ENCODE data around the gene GPR4. TPM values are rescaled to one million over a fixed set of nuclear protein-coding genes. Genes with fewer than 3 reads are reported as not detected.
"Not testable (repeated sequence)": the region's sequence is repeated elsewhere in the genome, so short reads cannot be mapped to it uniquely, and the experiment has no call there.

GPR4 gene
- total RNA-seq, 6 donors from 2014 or later = 1.0 to 22.1 (median 6.8) TPM

- no peak overlapping the region for H3K27ac ChIP-seq
- ATAC-seq (ENCODE audit: low FRiP score in 2 of 2) (no peak), DNase-seq (no peak)
- no peak overlapping the region for H3K4me3 ChIP-seq
- 93 to 100% methylated on average over 1 of the region's 1 CpG for WGBS, 2 donors
- no peaks in the 10 kb centered on the region for H3K27me3 ChIP-seq
- H3K9me3 ChIP-seq = no peaks in the 10 kb centered on the region
- peaks cover 16 to 40% (median 23%) of the 10 kb centered on the region in 4 donors for H3K4me1 ChIP-seq
- H3K36me3 ChIP-seq = no peaks in the 10 kb centered on the region
- TF ChIP-seq, protein P1, sequence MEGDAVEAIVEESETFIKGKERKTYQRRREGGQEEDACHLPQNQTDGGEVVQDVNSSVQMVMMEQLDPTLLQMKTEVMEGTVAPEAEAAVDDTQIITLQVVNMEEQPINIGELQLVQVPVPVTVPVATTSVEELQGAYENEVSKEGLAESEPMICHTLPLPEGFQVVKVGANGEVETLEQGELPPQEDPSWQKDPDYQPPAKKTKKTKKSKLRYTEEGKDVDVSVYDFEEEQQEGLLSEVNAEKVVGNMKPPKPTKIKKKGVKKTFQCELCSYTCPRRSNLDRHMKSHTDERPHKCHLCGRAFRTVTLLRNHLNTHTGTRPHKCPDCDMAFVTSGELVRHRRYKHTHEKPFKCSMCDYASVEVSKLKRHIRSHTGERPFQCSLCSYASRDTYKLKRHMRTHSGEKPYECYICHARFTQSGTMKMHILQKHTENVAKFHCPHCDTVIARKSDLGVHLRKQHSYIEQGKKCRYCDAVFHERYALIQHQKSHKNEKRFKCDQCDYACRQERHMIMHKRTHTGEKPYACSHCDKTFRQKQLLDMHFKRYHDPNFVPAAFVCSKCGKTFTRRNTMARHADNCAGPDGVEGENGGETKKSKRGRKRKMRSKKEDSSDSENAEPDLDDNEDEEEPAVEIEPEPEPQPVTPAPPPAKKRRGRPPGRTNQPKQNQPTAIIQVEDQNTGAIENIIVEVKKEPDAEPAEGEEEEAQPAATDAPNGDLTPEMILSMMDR (IDR thresholded peaks at IDR 0.05) = no peak
- TF ChIP-seq POLR2A (IDR thresholded peaks at IDR 0.05) (no peak), EP300 (IDR thresholded peaks at IDR 0.05) (no peak), POLR2AphosphoS5 (IDR thresholded peaks at IDR 0.05) (no peak)
Measured at GRCh38 chr19:45636275-45636674, 34.3 kb upstream of the GPR4 start.

DNA sequence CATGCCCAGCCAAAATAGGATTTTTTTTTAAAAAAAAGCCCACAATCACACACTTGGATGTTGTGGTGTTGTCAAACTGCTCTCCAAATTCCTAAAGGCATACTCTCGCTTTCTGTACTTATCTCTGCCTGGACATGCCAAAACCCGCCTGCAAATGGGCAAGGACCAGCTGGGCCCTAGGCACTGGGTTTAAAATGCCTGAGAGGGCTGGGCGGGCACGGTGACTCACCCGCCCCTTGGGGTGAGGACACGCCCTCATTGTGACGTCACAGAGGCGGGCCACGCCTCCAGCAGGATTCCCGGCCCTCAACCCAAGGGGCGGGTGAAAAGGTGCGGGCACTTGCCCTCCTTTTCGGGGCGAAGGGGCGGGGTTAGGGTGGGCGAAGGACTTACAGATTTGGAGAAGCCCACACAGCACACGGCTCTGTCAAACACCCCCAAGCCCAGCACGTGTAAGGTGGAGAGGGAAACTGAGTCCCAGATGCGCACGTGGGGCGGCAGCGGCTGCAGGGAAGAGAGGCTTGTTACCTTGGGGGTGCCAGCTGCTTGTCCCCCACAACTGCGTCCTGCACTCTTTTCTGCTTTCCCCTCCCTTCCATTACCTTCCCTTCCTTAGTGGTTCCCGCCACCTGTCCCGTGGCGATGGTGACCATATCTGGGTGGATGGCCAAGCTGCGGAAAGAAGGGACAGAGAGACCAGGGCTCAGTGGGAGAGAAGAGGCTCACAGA lies 30.6 kb upstream of the GPR4 start:
- Histone ChIP-seq H3K36me3 (peaks cover 7 to 24% (median 16%) of the 10 kb centered on the region in 4 donors), H3K4me3 (no peak overlapping the region), H3K9me3 (no peaks in the 10 kb centered on the region), H3K27ac (no peak overlapping the region), H3K4me1 (peaks cover 0 to 9% (median 0%) of the 10 kb centered on the region in 4 donors), H3K27me3 (no peaks in the 10 kb centered on the region)
- ATAC-seq (ENCODE audit: low FRiP score in 2 of 2) = peak; percentile 89 to 90
- WGBS, 2 donors = 64% methylated on average over 27 of the region's 27 CpGs
- TF ChIP-seq EP300 (IDR thresholded peaks at IDR 0.05) = no peak
- TF ChIP-seq POLR2A (IDR thresholded peaks at IDR 0.05) = no peak
- TF ChIP-seq, protein P1 (IDR thresholded peaks at IDR 0.05) = no peak
- no peak for TF ChIP-seq POLR2AphosphoS5 (IDR thresholded peaks at IDR 0.05)
- DNase-seq = peak; percentile 81 to 92

DNA sequence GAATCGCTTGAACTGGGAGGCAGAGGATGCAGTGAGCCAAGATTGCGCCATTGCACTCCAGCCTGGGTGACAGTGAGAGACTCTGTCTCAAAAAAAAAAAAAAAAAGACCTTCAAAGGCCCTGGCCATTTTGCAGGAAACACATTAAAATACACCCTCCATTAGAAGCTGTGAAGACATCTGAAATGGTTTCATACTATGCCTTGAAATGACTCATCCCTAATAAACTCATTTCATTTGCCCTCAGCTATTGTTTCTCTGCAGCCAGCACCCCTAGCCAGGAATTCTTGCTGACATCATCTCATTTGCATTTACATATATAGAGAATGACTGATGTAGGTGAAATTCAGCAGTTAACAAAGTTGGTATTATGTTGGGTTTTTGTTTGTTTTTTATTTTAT lies 28.5 kb upstream of the GPR4 start:
- Histone ChIP-seq H3K4me1 (peaks cover 0 to 9% (median 0%) of the 10 kb centered on the region in 4 donors), H3K27me3 (no peaks in the 10 kb centered on the region), H3K9me3 (no peaks in the 10 kb centered on the region), H3K27ac (no peak overlapping the region), H3K4me3 (no peak overlapping the region), H3K36me3 (peaks cover 10 to 43% (median 23%) of the 10 kb centered on the region in 4 donors)
- ATAC-seq (ENCODE audit: low FRiP score in 2 of 2) = no peak
- TF ChIP-seq POLR2AphosphoS5 (IDR thresholded peaks at IDR 0.05) = no peak
- TF ChIP-seq EP300 (IDR thresholded peaks at IDR 0.05) = no peak
- TF ChIP-seq, protein P1 (IDR thresholded peaks at IDR 0.05) = no peak
- no peak for DNase-seq
- 84 to 94% methylated on average over 2 of the region's 2 CpGs for WGBS, 2 donors

GRCh38 chr19:45629704-45630103 lies 27.7 kb upstream of the GPR4 start:
- 98 to 100% methylated on average over 3 to 4 of the region's 4 CpGs for WGBS, 2 donors
- no peak for TF ChIP-seq EP300 (IDR thresholded peaks at IDR 0.05)
- no peak overlapping the region for H3K4me3 ChIP-seq
- peaks cover 10 to 50% (median 27%) of the 10 kb centered on the region in 4 donors for H3K36me3 ChIP-seq
- DNase-seq (no peak), ATAC-seq (ENCODE audit: low FRiP score in 2 of 2) (no peak)
- no peaks in the 10 kb centered on the region for H3K9me3 ChIP-seq
- no peak overlapping the region for H3K27ac ChIP-seq
- H3K4me1 ChIP-seq = peaks cover 0 to 9% (median 0%) of the 10 kb centered on the region in 4 donors
- H3K27me3 ChIP-seq = no peaks in the 10 kb centered on the region

- H3K4me3 ChIP-seq; H3K27me3 ChIP-seq; H3K27ac ChIP-seq; ATAC-seq (ENCODE audit: low FRiP score in 2 of 2); H3K9me3 ChIP-seq; DNase-seq; H3K4me1 ChIP-seq: not testable (repeated sequence)
- whole genome bisulfite sequencing, 2 donors = 94 to 97% methylated on average over 7 of the region's 7 CpGs
- H3K36me3 ChIP-seq = peaks cover 10 to 65% (median 34%) of the 10 kb centered on the region in 4 donors
Measured at GRCh38 chr19:45628219-45628618, 26.2 kb upstream of the GPR4 start.

DNA sequence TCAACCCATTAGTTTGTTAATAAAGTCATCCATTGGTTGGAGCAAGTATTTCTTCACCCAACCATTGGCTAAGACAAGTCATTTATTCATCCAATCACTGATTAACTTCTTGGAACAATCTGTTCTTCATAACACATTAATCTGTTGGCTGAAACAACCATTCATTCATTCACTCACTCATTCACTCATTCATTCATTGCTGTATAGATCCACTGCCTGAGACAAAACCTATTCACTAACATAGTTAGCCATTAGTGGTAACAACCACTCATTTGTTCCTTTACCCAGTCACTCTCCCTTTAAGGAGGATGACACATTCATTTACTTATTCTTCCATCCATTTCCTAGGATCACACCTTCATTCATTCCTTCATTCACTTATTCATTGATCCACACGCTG lies 22.0 kb upstream of the GPR4 start:
- no peaks in the 10 kb centered on the region for H3K27me3 ChIP-seq
- ATAC-seq (ENCODE audit: low FRiP score in 2 of 2) (no peak), DNase-seq (no peak)
- no peaks in the 10 kb centered on the region for H3K9me3 ChIP-seq
- no peak overlapping the region for H3K27ac ChIP-seq
- 92 to 100% methylated on average over 1 of the region's 1 CpG for WGBS, 2 donors
- TF ChIP-seq, protein P1 (IDR thresholded peaks at IDR 0.05) = no peak
- TF ChIP-seq POLR2AphosphoS5 (IDR thresholded peaks at IDR 0.05) = no peak
- no peak overlapping the region for H3K4me3 ChIP-seq
- no peaks in the 10 kb centered on the region for H3K4me1 ChIP-seq
- H3K36me3 ChIP-seq = peaks cover 24 to 91% (median 54%) of the 10 kb centered on the region in 4 donors

All from upper lobe of left lung (tissue), 6 donors.